GM12875 (cell line): Measurements from ENCODE around the gene PRKAG2.

Source experiments
- H3K4me3 ChIP-seq: one replicate; pipeline ENCODE4 v1.5.1; 2011; ENCODE audit warnings: low read depth, low read length, control low read depth
- TF ChIP-seq, protein P1 (sequence below): IDR thresholded peaks from 2 replicates; pipeline ENCODE4 v1.5.1; 2011; ENCODE audit warnings: low read depth, mild to moderate bottlenecking, control low read depth, inconsistent platforms, low read length, moderate library complexity, borderline replicate concordance; ENCODE audit not compliant: insufficient read depth

The PRKAG2 gene

GRCh38 chr7:151836927-151837205 lies 40.0 kb downstream of the PRKAG2 start:
- TF ChIP-seq, protein P1, sequence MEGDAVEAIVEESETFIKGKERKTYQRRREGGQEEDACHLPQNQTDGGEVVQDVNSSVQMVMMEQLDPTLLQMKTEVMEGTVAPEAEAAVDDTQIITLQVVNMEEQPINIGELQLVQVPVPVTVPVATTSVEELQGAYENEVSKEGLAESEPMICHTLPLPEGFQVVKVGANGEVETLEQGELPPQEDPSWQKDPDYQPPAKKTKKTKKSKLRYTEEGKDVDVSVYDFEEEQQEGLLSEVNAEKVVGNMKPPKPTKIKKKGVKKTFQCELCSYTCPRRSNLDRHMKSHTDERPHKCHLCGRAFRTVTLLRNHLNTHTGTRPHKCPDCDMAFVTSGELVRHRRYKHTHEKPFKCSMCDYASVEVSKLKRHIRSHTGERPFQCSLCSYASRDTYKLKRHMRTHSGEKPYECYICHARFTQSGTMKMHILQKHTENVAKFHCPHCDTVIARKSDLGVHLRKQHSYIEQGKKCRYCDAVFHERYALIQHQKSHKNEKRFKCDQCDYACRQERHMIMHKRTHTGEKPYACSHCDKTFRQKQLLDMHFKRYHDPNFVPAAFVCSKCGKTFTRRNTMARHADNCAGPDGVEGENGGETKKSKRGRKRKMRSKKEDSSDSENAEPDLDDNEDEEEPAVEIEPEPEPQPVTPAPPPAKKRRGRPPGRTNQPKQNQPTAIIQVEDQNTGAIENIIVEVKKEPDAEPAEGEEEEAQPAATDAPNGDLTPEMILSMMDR = no peak
- H3K4me3 ChIP-seq = no peak overlapping the region

- H3K4me3 ChIP-seq = no peak overlapping the region
- TF ChIP-seq, protein P1 = no peak
Observed at GRCh38 chr7:151836191-151836926, 40.6 kb downstream of the PRKAG2 start.

GRCh38 chr7:151835636-151836035 lies 41.3 kb downstream of the PRKAG2 start:
- TF ChIP-seq, protein P1 = no peak
- no peak overlapping the region for H3K4me3 ChIP-seq

- TF ChIP-seq, protein P1 = no peak
- no peak overlapping the region for H3K4me3 ChIP-seq
Observed at GRCh38 chr7:151834271-151835035, 42.5 kb downstream of the PRKAG2 start.

GRCh38 chr7:151833691-151834090 lies 43.2 kb downstream of the PRKAG2 start:
- TF ChIP-seq, protein P1 = no peak
- H3K4me3 ChIP-seq = no peak overlapping the region

DNA sequence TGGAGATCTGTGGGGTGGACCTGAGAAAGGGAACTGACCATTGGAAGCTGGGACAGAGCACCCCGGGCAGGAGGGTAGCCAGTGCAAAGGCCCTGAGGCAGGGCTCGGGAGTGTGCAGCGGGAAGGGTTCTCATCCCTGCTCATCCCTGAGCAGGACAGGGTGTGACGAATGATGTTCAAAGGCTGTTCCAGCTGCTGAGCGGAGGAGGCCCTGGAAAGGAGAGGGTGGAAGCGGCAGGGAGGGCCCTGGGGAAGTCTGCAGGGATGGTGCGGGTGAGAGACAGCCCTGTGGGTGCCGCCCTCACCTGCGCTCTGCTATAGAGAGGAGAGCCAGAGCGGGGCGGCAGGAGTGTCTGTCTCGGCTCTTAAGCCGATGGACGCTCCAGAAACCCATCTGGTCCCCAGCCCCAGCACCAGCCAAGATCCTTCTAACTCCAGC lies 43.7 kb downstream of the PRKAG2 start:
- no peak overlapping the region for H3K4me3 ChIP-seq
- TF ChIP-seq, protein P1 = no peak

DNA sequence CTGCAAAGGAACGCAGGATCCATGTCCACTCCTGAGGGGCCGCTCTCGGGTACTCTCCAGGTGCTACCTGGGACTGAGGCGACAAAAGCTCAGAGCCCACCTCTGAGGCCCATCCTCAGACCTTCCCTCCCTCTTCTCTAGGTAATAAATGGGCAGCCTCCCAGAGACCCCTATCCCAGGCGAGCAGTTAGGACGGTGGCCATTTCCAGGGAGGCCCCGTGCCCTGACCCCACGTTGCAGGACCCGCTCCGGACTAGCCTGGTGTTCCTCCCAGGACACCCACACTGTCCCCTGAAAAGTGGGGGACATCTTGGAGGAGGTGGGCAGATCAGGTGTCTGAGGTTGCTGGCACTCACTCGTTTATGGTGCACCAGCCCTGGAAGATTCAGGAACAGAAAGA lies 44.3 kb downstream of the PRKAG2 start:
- no peak overlapping the region for H3K4me3 ChIP-seq
- TF ChIP-seq, protein P1 = no peak
